HG03575 (cell line): Measurements from ENCODE around the gene TNIK.
A peak's percentile ranks its signal among the peaks of the same experiment; 100 is the strongest.

Experiments used
- ATAC-seq: cut with Tn5 transposase; IDR thresholded peaks from one replicate; pipeline ENCODE4 v1.9.1; 2021; ENCODE audit not compliant: unreplicated experiment, insufficient number of reproducible peaks, low FRiP score; ENCODE audit errors: extremely low read depth

Gene TNIK

DNA sequence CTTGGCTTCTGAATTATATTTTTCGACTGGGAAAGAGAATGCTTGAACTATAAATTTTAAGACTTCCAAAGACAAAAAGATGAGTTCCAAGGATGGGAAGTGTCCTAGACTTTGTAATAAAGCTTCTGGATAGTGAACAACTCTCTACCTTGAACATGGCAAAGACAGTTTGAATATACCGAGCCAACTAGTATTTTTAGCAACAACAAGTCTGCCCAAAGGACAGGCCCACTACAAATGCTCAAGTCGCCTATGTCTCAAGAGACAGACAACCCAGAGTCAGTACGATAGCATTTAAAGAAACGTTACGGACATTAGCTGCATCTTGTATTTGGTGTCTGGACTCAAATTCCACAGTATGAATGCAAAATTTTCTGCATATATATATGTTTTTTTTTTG is 258.4 kb downstream of the TNIK start:
- ATAC-seq: no peak

DNA sequence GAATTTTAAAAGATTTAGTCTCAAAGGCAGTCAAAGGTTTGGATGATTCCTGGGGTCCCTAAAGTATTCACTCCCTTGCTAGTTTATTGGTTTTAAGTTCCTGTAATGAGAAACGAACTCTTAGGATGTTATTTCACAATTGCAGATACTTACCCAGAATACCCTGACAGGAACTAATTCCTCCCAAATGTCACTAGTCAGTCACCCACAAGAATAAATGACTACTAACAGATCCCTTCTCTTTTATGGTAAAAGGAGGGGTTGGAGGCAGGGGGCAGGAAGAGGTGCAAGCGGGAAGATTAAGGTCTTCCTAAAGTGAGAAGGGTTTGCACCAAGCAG is 259.5 kb downstream of the TNIK start:
- no peak for ATAC-seq

DNA sequence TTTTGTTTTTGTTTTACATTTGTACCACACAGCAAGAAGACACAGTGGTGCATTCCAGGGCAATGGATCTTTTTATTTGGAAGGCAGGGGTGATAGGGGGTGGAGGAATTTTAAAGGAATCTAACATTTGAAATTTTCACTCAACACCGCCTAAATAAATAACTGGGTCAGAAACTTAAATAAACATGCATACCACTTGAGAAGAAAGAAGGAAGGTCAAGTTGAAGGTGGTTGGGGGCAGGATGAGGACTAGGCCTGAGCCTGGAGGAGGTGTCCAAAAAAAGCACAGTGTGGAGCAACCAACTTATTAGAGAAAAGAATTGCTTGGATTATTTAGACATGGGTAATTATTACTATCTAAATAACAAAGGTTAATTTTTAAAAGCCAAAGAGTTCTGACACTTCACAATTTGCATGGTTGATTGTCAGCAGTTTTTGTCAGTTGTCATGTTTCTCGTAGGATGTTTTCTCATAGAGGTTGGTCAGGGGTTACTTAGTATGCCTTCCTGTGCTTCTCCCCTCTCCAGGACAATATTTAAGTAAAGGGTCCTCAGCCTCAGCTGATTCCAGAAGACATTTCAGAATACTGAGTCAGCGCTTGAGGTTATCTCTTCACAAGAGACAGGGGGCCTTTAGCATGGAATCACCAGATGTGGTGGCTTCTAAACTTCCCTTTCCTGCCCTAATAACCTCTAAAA is 260.0 kb downstream of the TNIK start:
- no peak for ATAC-seq

DNA sequence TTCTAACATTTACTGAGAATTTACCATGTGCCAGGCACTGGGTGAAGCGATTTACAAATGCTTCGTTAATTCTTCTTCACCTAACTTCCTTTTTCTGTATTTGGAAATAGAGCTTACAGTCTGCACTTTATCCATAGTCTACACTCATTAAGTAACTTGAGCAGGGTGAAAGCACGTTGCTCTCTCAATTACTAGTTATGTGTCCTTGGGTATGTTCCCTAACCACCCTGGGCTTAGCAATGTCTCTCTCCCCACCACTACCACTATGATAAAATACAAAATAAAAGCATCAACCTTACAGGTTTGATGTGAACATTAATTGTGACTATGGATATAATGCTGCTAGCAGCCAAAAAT is 260.8 kb downstream of the TNIK start:
- no peak for ATAC-seq

DNA sequence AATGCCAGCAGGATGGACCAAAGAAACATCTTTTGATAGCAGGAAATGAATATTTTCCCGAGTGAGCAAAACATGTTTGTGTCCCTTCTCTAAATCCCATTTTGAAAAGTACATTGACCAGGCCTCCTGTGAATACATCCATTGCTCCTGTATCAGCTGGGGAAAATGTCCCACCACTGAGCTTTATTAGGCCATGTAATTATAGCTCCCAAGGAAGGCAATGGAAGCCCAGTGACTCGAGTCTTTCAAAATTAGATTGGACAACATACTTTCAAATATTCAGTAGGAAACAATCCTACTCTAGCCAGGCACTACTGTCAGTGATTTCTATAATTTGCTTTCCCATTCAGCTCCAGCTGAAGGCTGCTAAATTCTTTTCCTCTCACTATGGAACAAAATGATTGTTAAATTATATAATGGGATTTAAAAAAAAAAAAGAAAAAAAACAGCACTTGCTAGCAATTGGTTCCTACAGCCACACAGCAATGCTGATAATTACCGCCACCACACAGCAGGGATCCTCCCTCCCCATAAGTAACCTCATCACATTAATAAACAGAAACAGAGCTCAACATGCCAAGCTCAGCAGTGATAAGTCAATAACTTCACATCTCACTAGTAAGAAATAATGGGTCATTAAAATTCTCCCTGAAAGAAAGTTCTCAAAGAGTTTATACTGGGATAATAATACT is 261.3 kb downstream of the TNIK start:
- ATAC-seq: no peak

DNA sequence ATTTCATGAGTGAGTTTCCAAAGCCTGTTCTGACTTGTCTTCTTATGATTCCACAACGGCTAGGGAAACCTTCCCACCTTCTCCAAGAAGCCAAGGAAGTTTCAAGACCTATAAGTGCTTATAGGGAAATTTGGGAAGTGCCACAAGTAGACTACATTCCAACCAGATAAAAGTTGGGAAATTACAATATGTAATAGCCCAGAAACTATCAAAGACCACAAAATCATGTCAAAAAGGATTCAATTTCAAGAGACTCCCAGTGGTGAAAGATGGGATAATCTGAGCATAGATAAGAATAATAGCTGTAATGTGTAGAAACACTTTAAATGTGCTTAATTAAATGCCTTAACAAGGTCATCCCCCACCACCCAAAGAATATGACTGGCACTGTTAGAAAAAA is 264.5 kb downstream of the TNIK start:
- no peak for ATAC-seq

DNA sequence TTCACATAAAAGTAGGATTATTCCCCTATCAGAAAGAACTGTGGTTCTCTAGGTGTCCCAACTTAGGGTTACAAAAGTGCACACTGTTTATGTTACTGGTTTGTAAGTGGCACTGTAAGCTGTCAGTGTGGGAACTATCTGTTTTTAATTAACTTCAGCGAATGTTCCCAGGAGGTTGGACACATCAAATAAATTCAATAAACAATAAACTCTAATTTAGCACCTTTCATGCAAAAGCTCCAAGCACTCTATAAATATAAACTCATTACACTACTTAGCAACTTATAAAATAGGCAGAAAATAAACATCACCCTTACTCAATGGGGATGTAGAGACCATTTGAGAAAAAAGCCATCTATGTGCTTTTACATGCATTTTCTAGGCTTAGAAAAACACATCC is 265.2 kb downstream of the TNIK start:
- ATAC-seq: no peak

DNA sequence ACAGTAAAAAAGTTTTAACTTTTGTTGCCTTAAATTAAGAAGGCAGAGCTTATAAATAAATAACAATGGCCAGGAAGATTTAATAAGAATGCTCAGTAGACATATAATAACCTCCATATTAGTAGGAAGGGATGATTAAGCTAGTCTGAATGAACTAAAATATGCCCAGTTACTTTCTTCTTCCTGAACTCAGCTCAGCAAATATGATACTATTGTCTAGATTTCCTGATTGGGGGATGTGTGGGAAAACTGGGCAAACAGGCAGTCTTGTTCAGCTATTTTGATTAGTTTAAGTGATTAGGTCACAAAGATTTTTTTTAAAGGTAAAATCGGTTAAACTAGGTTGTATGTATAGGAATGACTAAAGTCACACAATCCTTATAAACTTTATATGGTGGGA is 266.5 kb downstream of the TNIK start:
- ATAC-seq: no peak

DNA sequence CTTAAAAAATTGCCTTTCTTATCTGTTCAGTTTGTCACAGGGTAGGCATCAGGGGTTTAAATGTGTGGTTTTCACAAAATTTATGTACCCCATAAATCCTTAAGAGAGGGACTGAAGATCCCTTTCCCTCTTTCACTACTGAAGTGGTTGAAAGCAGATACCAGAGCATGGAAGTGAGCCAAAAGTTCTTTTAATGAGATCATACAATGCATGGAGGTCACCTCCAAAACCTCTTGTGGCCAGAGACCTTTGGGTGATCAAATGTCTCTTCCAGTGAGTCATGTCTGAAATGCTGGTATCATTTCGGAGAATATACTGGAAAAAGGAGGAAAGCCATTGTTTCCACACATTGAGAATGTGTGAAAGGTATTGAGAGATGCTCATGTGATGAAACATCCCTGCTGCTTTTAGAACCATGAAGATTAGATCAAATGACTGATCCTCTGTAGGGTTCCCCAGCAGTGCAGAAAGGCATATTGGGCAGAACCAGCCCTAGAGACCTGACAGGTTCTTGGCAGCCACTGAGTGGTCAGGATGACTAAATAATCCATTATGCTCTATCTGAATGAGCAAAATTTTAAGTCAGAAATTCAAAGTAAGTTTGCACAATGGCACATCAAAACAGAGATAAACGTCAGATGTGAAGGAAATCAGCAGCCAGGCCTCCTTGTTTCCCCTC is 267.9 kb downstream of the TNIK start:
- no peak for ATAC-seq

DNA sequence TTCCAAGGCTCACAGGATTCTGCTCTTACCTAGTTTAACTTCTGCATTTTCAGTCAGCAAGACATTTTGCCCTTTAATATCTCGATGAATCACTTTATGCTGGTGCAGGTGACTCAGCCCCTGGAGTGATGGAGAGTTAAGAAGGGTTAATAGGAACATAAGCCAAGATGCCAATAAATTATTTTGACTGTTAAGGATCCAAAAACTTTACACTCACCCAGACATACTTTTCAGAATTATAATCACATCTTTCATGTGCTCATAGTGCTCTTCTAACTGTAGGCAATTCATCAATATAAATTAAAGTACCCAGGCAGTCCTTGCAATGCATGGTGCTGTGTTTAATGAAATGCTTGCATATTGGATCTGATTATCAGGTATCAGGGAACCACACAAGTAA is 269.5 kb downstream of the TNIK start:
- no peak for ATAC-seq

DNA sequence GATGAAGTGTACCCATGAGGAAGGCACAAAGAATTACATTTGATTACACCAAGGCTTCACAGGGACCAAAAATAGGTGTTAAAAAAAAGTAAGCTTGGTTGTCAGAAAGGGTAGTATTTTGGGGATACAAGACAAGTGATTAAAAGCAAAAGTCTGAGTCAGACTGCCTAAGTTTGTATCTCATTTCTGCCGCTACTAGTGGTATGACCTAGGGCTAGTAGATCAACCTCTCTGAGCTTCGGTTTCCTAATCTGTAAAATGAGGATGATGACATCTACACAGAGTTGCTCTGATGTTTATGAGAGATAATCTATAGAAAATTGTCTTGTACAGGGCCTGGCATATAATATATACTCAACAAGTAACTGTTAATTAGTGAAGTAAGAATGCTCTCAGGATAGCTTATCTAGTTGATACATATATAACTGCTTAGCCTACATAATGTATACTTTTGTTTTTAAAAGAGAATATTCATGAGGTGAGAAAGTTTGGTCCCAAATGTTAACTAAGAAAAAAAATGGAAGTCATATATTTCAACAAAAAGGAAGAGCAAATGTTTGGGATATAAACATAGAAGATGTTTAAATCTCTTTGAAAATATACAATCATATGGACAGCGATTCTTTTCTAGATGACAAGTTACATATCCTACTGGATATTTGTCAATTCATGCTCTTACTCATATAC is 270.7 kb downstream of the TNIK start:
- ATAC-seq: no peak

DNA sequence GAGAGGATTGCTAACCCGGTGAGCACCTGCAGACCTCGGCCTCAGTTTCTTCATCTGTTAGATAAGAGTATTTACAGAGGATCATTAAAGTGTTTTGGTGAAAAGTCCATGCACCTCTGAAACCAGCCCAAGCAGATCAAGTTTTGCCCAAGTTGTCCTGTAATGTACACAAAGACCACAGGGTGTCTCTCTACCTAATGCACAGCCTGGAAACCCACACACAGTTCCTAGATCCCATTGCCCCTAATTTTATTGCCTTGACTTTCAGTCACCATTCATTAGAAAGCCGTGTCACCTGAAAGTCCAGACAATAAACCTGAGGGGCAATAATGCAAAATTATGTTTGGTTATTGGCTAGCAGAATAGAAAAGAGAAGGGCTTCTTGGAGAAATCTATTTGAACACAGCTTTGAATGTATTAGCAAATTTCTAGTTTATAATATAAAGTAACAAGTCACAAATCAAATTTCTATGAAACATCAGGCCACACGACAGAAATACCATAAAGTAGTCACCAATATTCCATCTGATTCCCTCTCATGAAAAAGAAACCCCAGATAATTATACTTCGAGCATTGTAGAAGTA is 272.4 kb downstream of the TNIK start:
- no peak for ATAC-seq

DNA sequence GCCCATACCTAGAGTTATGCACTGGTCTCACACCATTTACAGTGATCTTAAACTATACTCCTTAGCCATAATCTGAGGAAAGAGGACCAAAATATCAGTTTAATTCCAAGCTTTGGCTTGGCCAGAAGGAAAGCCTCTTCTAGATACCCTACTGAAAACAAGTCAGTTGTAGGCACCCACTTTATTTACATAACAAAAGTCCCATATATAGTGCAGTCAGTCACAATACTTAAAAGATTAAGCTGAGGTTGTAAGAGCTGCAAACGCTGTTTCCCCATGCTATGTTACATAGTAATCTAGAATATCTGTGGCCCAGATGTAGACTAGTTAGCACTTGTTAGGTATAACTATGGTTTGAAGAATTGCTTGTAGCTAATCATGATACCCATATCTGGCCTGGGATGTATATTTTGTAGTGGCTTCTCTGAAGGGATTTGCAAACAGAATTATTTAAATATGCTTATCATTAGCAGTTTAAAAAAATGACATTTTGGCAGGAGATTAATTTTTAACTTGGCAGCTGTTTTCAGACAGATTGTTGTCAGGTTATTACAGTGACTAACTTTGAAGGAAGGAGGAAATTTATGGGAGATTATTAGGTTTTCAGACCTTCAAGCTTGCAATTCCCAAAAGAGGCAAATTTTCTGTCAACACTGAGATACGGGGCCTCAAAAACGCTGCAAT is 273.2 kb downstream of the TNIK start:
- ATAC-seq: no peak

DNA sequence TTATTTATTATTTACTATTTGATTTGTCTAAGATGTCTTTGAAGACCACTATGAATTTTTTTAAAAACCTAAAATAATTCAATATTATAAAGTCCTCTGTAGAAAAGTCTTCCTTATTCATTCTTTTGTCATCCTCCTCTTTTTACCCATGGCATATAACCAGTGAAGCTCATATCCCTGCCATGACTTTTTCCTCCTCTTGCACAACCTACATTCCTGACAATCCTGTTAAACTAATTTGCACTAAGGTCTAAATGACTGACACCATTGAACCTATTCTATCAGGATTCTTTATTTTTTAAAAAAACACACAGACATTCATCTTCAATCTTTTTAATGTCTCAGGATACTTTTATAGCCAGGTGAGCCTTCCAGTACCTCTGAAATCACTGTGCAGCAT is 273.8 kb downstream of the TNIK start:
- ATAC-seq: no peak

DNA sequence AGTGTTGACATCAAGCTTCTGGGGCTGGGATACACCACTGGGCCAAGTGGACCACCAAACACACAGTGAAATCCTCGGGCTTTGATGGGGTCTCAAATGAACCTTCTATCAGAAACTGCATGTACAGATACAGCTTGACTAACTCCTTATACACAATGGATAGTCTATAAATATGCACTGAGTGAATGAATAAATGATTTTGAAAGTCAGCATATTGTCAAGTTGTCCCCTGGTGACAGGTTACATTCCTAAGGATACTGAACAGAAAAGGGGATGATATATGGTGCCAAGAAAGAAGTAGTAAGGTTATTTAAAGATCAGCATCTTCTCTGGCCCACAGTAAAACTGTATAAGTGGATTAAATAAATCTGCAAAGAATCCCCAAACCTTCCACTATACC is 274.2 kb downstream of the TNIK start:
- no peak for ATAC-seq

DNA sequence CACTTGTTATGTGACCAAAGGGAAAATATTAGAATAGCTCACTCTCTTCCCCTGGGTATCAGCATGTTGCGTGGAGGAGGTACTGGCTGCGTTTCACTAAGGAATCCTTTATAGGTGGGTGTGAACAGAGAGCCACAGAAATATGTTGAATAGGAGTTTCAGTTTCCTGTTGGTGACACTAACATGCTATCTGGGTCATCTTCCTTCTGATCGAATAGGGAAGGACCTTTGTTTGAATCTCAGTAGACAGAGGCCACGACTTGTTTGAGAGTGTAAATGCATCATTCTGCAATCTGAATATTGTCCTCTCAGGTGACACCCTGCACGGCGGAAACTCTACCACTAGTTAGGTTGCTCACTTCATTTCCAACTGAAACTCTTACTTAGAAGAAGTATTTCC is 275.8 kb downstream of the TNIK start:
- ATAC-seq: peak; percentile 69

DNA sequence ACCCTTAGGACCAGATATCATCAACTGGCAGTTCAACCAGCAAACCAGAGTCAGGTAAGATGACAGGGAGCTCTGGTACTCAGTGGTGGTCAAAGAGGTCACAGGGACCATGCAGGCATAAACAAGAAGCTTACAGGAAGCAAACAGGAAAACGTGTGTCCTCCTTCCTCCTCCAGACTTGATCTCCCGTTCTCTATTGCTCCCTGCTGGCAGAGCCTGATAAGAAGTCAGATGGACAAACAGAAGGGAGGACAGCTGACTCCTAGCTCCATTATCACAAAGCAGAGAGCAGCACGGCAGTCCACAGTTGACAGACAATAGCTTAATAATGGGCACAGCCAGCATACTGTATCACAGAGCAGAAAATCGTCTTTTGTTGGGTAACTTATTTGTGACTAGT is 277.2 kb downstream of the TNIK start:
- ATAC-seq: no peak

DNA sequence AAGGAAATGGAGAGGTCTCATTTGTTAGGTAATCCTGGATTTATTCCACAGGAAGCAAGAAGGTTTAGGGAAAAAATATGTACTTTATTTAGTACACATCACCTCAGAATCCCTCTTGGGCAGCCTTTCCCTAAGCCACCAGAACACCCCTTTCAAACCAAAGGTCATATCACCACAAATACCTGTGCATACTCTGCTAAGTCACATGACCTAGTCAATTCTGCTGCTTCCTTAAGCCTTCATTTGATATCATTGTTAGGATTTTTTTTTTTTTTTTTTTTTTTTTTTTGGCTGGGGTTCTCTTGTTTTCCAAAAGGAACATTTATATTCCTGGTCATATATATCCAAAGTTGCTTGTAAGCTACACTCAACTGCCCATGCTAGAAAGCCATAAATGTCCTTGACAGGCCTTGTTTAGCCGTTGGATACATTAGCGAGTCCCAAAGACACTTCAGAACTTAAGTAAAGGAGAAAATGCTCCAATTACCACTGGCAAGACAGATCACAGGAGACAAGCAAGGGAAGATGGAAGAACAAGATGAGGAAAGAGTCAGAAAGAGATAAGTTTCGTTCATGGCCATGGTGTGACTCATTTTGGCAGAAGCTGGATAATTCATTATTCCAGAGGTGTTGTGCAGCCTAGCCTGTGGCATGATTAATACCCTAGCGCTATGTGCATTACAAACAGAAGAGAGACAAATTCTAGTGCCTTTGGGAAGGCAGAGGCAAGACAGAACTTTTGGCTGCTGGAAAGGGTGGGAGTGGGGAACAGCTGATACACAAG is 278.1 kb downstream of the TNIK start:
- ATAC-seq: no peak
